Measurements from ENCODE around the gene CLIP1.
"Not testable (repeated sequence)": the region's sequence is repeated elsewhere in the genome, so short reads cannot be mapped to it uniquely, and the experiment has no call there.

Gene CLIP1

GRCh38 chr12:122421821-122422729, at the start of gene CLIP1:
Gene CLIP1, minus strand, starts transcription at chr12:122422669. Its CDS starts 42,217 bp downstream, at chr12:122380452.
- no peak for DNase-seq

GRCh38 chr12:122471324-122472226, 49.1 kb upstream of the CLIP1 start:
- peak; percentile 71 for DNase-seq

- not testable (repeated sequence) for DNase-seq
These were observed 48.1 kb upstream of the CLIP1 start for GRCh38 chr12:122470576-122470975.

- not testable (repeated sequence) for DNase-seq
These were observed 47.4 kb upstream of the CLIP1 start for GRCh38 chr12:122469856-122470255.

- DNase-seq, result no peak
These were observed 45.5 kb upstream of the CLIP1 start for GRCh38 chr12:122467983-122468382.

- not testable (repeated sequence) for DNase-seq
These were observed 42.0 kb upstream of the CLIP1 start for GRCh38 chr12:122464317-122465042.

- DNase-seq, result no peak
These were observed 38.2 kb upstream of the CLIP1 start for GRCh38 chr12:122460641-122461040.

GRCh38 chr12:122460061-122460460, 37.6 kb upstream of the CLIP1 start:
- no peak for DNase-seq

GRCh38 chr12:122459211-122459610, 36.7 kb upstream of the CLIP1 start:
- DNase-seq, result no peak

- no peak for DNase-seq
These were observed 35.9 kb upstream of the CLIP1 start for GRCh38 chr12:122458105-122459035.

GRCh38 chr12:122457627-122458026, 35.2 kb upstream of the CLIP1 start:
- no peak for DNase-seq

GRCh38 chr12:122454739-122455138, 32.3 kb upstream of the CLIP1 start:
- DNase-seq, result no peak

GRCh38 chr12:122454250-122454721, 31.8 kb upstream of the CLIP1 start:
- DNase-seq, result no peak

GRCh38 chr12:122452701-122453285, 30.3 kb upstream of the CLIP1 start:
- no peak for DNase-seq

- no peak for DNase-seq
These were observed 26.8 kb upstream of the CLIP1 start for GRCh38 chr12:122449317-122449716.

GRCh38 chr12:122447825-122448224, 25.4 kb upstream of the CLIP1 start:
- not testable (repeated sequence) for DNase-seq

GRCh38 chr12:122446390-122446789, 23.9 kb upstream of the CLIP1 start:
- DNase-seq, result not testable (repeated sequence)

- DNase-seq, result not testable (repeated sequence)
These were observed 21.6 kb upstream of the CLIP1 start for GRCh38 chr12:122444071-122444470.

- DNase-seq, result not testable (repeated sequence)
These were observed 16.4 kb upstream of the CLIP1 start for GRCh38 chr12:122438822-122439221.

GRCh38 chr12:122437656-122438121, 15.2 kb upstream of the CLIP1 start:
- no peak for DNase-seq

- DNase-seq, result no peak
These were observed 12.7 kb upstream of the CLIP1 start for GRCh38 chr12:122435186-122435585.
